HG02678 (cell line): ENCODE data around the gene SNRK.
"Not testable (repeated sequence)": the region's sequence is repeated elsewhere in the genome, so short reads cannot be mapped to it uniquely, and the experiment has no call there.

Experiments
- ATAC-seq: cut with Tn5 transposase; IDR thresholded peaks from one replicate; pipeline ENCODE4 v1.9.1; 2021; ENCODE audit warnings: mild to moderate bottlenecking, moderate library complexity; ENCODE audit not compliant: unreplicated experiment

Gene SNRK

DNA sequence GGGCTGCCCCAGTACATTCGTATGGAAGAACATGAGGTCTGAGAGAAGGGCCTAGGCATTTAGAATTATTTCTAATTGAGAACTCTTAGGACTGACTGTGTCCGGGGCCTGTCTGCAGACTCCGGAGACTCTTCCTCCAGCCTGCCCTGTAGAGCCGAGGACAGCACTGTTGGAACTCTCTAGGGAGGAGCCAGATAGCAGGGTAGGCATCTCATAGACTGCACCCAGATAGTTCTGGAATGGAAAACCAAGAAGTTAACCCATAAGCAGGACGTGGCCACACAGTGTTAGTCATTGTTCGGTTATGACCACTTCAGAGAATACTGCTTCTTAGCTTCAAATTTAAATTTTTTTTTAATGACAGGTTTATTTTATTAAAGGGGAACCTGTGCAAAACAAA is 59.5 kb downstream of the SNRK start:
- ATAC-seq = no peak

DNA sequence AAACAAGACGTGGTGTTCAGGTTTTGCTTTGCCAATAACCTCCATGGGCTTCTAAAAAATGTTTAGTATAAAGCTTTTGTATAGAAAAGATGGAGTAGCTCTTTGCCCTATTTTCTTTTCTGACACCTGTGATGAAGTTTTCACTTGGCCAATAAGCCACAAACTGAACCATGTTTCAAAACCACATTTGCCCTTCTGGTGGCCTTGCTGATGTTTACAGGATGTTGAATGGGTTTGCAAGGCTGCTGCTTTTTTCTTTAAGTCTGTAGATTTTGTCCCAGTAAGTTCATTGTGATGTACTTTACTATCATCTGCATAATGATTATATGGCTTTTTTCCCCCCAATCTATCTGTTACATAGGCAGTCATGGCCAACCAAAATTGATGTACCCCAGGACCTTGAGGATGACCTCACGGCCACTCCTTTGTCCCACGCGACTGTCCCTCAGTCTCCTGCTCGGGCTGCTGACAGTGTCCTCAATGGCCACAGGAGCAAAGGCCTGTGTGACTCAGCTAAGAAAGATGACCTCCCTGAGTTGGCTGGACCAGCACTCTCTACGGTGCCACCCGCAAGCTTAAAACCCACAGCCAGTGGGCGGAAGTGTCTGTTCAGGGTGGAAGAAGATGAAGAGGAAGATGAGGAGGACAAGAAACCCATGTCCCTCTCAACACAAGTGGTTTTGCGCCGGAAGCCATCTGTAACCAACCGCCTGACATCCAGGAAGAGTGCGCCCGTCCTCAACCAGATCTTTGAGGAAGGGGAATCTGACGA is 60.8 kb downstream of the SNRK start:
- ATAC-seq = no peak

DNA sequence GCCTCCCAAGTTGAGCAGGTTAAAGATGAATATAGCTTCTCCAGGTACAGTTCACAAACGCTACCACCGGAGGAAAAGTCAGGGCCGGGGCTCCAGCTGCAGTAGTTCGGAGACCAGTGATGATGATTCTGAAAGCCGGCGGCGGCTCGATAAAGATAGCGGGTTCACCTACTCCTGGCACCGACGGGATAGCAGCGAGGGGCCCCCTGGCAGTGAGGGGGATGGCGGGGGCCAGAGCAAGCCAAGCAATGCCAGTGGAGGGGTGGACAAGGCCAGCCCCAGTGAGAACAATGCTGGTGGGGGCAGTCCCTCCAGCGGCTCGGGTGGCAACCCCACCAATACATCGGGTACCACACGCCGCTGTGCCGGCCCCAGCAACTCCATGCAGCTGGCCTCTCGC is 61.4 kb downstream of the SNRK start:
- no peak for ATAC-seq

DNA sequence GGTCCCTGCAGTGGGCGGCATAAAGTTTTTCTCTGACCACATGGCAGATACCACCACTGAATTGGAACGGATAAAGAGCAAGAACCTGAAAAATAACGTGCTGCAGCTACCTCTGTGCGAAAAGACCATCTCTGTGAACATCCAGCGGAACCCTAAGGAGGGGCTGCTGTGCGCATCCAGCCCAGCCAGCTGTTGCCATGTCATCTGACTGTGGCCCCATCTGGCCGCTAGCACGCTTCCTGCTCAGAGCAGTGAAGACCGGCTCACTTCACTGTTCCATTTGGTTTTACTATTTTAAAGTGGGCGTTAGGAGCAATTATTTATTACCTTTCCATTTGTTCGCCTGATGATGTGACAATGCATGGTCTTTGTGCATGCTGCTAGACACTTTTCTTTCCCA is 62.0 kb downstream of the SNRK start:
- no peak for ATAC-seq

DNA sequence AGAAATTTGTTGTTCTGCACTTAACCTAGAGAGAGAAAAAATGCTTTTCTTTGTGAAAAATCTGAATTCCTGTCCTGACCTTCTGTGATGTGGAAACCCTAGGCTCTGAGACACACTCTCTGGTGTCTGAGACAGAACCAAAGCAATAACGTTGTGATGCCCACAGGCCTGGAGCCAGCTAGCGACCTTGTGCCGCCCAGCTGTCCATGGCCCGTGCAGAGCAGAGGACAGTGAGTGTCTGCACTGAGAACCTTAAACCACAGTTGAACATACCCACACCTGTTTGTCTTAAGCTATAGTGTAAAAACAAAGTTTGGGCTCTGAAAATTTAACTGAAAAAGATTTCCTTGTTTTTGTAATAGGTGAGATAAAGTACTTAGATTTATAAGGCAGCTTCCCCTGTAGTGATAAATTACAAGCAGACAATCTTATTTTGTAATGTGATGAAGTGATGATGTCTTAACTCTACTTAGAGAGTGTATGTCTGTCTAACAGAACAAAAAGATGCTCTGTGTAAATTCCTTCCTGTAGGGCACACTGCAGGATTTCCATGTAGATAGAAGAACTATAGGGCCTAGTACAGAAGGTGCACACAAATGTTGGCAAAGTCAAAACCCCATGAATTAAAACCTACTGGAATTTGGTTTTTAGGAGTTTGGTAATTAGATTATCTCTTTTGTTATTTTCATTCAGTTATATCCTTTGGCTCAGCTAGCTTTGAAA is 62.7 kb downstream of the SNRK start:
- no peak for ATAC-seq

DNA sequence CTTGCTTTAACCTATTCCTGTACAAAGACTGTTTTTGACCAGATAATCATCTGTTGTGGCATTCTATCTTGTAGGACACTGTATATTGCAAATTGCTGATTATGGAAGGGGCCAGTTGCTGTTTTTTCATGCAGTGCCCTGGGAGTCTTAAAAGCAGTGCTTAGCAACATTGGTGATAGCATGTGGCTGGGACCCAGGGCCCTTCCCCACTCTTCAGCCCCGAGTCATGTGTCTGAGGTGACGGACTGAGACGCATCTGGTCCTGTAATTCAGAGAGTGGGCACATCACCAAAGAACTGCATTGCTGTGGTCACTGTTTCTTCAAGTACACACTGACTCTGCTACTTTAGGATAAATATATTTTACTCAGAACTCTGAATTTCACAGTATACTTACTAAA is 63.4 kb downstream of the SNRK start:
- no peak for ATAC-seq

DNA sequence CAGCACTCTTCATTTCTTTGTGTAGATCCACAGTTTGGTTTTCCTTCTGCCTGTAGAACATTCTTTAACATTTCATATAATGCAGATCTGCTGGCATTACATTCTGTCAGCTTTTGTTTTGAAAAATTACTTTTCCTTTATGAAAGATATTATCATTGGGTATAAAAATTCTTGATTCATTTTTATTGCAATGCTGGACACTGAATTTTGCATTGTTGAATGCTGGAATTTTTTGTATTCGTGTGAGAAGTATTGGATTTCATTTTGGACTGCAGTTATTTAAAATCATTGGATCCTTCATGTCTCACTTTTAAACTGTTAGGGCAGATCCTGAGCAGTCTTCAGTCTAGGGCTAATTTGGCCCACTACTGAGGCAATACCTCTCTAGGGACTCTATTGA is 67.1 kb downstream of the SNRK start:
- ATAC-seq = no peak

DNA sequence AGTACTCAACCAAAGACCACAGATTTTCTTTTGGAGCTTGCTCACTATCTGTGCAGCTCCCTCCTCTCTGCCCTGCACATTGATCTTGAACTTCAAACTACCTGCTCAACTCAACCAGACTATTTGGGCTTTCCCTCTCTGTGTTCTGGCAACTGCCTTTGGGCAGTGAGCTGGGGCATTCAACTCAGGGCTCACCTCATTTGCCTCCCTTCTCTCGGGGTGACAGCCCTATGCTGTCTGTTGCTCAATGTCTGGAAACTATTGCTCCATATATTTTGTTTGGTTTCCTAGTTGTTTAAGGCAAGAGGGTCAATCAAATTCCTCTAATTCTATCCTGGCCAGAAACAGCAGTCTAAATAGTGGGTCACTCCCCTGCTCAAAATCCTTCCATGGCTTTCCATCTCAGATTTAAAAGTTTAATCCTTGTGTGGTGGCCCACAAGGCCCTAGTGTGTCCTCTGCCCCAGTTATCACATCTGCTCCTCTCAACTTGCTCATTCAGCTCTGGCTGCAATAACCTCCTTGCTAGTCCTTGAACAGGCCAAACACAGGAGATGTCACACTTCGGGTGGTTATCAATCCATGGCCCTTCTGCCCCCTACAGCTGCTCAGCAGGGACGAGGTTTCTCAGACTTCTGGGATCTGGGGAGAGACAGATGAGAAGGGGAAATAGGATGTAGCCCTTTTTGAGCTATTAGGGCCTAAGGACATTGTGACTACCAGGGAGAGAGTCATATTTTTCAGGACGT is 67.8 kb downstream of the SNRK start:
- ATAC-seq = no peak

DNA sequence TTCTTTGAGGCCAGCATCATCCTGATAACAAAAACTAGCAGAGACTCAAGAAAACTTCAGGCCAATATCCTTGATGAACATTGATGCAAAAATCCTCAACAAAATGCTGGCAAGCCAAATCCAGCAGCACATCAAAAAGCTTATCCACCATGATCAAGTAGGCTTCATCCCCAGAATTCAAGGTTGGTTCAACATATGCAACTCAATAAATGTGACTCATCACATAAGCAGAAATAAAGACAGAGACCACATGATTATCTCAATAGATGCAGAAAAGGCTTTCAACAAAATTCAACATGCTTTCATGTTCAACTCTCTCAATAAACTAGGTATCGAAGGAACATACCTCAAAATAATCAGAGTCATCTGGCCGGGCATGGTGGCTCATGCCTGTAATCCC is 69.7 kb downstream of the SNRK start:
- ATAC-seq = not testable (repeated sequence)

DNA sequence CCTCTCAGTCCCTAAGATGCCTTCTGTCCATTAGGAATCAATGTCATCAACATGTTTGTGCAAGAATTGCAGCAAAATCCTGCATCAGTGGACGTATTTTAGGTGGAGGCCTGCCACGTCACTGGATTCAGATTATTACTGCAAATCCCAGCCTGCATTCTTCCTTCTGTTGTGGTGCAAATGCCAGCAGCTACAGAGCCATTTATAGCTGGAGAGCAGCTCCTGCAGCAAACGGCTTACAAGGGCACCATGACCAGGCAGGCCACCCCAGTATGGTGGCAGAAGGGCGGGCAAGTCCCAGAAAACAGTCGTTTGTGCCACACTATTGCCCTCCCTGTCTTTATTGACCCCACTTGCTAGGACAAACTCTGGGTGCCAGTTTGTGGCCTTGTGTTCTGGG is 74.7 kb downstream of the SNRK start:
- no peak for ATAC-seq

DNA sequence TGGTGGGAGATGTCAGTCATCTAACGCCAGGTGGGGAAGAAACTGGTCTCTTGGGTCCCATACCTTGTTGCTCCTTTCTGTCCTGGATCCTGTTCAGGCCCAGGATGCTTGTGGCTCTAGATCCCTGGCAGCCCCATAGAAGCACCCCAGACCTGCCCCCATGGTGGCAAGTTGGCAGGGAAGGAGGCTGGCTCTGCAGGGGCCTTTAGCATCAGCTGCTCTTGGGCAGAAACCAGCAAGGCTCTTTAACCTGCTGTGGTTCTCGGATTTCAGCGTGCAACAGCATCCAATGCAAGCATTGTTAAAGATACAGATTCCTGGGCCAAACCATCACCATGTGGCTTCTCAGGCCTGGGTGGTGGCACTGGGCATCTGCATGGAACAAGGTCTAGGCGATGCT is 75.8 kb downstream of the SNRK start:
- ATAC-seq = no peak

DNA sequence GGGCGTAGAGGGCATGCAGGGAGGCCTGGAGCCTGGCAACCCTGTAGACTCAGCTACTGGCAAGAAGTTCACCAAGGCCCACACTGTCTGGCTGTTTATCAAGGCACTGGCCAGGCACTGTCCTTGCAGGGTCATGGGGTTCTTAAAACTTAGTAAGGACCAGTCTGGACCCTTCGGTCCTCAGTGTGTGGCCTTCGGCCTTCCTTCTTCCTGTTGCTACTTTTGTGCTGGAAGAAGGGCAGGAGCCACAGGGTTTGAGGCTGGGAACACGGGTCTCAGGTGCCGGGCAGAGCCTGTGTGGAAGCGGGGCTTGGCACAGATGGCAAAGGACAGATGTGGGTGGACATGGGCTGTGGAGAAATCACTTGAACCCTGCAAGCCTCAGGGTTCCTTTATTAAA is 76.6 kb downstream of the SNRK start:
- no peak for ATAC-seq

DNA sequence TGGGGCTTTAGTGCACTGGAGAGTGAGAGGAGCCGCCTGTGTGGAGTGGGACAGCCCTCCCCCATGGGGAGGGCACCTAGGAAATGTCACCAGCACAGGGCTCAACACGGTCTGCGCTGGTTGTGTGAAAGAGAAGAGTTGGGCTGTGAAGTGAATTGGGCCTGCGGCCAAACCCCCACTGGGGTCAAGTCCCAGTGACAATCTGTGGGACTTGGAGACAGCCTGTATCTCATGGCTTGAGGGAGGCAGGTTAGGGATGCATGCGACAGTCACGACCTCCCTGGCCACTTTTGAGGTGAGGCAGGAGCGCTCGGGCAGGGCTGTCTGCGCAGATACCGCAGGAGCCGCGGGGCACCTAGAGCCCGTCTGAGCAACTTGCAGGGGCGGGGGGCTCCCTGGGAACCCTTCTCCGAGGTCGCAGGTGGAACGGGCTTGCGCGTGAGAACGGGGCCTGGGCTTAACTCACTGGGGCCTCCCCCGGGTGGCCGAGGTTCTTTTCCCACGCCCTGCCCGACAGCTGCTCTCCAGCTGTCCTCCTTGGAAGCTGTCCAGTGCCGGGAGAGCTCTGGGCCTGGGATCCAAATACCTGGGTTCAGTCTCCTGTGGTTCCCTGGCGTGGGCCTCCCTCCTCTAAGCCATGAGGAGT is 77.4 kb downstream of the SNRK start:
- ATAC-seq = no peak

DNA sequence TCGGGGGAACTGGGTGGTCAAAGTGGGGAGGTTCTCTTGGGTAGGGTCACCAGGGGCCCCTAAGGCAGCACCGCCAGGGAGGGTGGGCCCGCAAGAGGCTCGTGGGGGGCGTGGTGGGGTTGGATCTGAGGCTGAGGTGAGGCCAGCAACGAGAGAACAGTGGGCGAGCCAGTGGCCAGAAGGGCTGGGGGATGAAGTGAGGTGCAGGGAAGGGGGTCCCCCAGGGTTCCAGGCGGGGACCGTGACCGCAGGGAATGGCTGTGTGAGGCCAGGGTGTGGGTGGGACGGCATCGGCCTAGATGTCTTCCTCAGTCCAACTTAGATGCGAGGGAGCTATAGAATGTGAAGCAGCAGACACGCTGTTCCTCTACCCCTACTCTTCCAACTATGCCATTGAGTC is 78.2 kb downstream of the SNRK start:
- ATAC-seq = no peak

DNA sequence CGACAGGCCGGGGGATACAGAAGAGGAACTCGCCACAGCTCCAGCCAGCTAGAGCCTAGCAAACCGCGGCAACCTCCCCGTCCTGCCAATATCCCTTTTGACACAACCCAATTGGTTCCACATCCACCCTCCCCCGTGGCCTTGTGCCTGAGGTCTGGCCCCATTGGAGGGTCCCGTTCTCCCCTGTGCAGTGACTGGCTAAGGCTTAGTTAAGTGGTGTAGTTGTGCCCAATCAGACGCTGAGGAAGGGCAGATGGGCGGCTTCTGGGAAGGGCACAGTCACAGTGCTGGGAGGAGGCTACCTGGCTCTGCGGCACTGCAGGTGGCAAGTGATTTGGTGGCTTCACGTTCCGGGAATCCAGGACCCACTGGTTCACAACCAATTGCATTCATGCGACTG is 78.6 kb downstream of the SNRK start:
- no peak for ATAC-seq

DNA sequence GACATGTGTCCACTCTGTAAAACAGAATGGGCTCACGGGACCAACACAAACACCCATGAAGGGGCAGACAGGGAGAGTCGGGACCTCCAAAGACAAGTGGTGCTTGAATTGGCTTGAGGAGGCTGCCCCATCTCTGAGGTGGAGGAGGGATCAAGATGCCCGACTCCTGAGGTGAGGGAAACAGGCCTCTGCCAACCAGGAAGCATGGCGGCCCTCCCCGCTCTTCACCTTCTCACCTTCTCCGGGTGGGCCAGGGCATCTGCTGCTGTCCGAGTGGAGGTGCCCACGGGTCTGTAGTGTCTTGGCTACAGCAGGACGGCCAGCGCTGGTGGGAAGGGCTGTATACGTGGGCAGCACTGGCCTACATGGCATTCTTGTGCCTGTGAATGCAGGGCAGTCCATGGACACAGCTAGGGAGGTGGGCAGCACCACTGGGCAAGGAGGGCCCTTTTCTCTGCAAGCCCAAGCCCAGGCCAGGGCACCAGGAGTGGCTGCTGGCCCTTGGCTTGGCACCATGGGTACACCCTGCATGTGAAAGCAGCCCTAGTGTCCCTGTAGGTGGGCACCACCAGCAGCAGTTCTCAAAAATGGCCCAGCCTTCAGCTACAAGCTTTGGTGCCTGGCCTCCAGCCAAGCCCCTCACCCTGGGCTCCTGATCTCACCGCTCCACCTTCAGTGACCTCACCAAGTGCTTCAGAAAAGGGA is 79.4 kb downstream of the SNRK start:
- ATAC-seq = no peak

DNA sequence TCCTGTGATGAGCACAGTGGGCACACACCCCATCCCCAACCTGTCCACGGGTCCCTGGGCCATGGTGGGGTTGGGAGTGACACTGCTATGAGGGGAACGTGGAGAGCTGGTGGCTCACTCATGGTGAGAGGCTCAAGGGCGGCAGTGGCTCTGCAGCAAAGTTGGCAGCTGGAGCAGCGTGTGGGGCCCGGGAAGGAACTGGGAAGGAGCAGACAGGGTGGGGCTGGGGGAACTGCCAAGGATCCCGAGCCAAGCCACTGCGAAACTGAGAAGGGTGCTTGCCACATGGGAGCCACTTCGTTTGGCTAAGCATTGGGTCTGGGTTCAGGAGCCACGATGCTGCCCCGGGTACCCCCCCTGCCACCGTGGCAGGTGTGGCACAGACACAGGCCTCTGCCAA is 80.1 kb downstream of the SNRK start:
- ATAC-seq = no peak

DNA sequence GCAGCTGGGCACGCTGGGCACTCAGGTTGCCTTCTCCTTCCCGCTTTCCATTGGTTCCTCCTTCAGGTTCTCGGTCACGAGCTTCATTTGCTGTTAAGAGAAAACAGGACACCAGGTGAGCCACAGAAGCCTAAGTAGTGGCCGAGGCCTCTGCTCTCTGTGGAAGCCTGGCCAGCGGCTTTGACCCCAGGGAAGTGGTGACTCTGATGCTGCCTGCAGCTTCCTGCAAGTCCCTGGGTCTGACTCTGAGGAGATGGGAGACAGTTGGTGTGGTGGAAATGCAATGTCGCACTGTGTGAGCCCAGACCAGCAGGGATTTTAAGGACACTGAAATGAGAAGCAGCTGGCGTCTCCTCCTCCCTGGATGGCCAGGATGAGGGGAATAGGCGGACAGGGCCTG is 80.5 kb downstream of the SNRK start:
- ATAC-seq = no peak

DNA sequence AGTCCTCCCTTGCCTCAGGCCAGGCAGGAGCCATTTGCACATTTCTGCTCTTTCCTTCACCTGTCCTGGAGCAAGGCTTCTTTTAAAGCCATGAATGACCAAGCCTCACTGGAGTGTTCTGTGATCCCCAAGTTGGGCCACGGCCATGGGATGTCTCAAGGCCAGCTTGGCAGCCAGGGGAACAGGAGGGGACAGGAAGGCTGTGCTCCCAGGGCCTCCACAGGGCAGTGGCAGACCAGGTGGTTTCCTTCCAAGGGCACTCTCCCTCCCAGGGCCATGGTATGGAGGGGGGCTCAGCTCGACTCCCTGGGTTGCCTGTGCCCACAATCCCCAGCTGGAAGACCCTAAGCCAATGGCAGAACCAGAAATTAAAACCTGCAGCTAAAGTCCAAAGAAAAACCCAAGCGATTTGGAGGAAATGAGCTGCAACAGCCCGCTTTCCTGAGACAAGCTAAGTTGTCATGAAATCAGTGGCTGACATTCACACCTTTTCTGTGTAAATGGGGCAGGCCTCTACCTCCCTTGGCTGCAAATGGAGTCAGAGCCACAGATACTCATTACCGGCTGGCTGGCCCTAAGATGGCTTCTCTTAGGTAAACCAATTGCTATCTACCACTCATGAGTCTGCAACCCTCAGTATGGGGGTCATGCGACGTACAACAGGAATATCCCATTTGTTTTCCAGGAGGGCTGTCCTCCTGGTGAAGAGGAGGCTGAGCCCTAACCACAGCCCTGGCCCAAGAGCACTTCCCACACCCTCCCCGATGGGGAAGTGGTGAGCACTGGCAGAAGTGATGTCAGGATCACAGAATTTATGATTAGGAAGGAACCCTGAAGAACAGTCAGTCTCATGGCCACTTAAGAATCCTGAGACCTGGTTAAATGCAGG is 83.3 kb downstream of the SNRK start:
- no peak for ATAC-seq
